Caco-2 (cell line): ENCODE measurements around the gene ERCC1. TPM values are rescaled to one million over a fixed set of nuclear protein-coding genes. Genes with fewer than 3 reads are reported as not detected.

Experiments
- BruUV-seq: library from RNA; stranded (reverse); fragments of 400-500 nt; replicated peaks from 2 replicates; lab custom pipeline; 2021; lab: Mats Ljungman, UMichigan
- CTCF ChIA-PET: fragments of 300-600 bp; sonication (Branson Sonifier 250); formaldehyde crosslinking; loops from one replicate; lab custom pipeline; 2022; ENCODE audit warnings: antibody characterized with exemption; lab: Charles Lee
- POLR2A ChIA-PET: fragments of 300-600 bp; sonication (Branson Sonifier 250); formaldehyde crosslinking; loops from one replicate; lab custom pipeline; 2022; ENCODE audit warnings: antibody characterized with exemption; lab: Charles Lee
- DNase-seq, 2 experiments: peaks; one replicate each; pipeline versions ENCODE4 v3.0.0 to v3.0.0-alpha.2; 2020 to 2022
- H3K27me3 ChIP-seq: replicated peaks from 2 replicates; pipeline ENCODE4 v1.6.0; 2011; ENCODE audit warnings: low read length; ENCODE audit not compliant: control insufficient read depth, insufficient read depth
- H3K36me3 ChIP-seq: 2 replicates; pipeline ENCODE4 v1.5.1; 2011; ENCODE audit warnings: low read length; ENCODE audit not compliant: control insufficient read depth, insufficient read depth
- H3K4me1 ChIP-seq: fragments of 250-450 bp; sonication (Bioruptor Pico); 2 replicates; pipeline ENCODE4 v1.5.1; 2020; ENCODE audit warnings: mild to moderate bottlenecking
- H3K4me3 ChIP-seq: 2 replicates; pipeline ENCODE4 v1.5.1; 2011; ENCODE audit warnings: low read depth, mild to moderate bottlenecking, control low read depth, low read length
- H3K9me3 ChIP-seq: fragments of 250-450 bp; sonication (Bioruptor Pico); 2 replicates; pipeline ENCODE4 v1.5.1; 2020; ENCODE audit warnings: mild to moderate bottlenecking, moderate library complexity
- H3K27ac Mint-ChIP-seq: one replicate; pipeline ENCODE4 v1.8.0; 2022; ENCODE audit warnings: mixed read lengths; ENCODE audit not compliant: unreplicated experiment
- H3K27me3 Mint-ChIP-seq: one replicate; pipeline ENCODE4 v1.8.0; 2022; ENCODE audit warnings: mixed read lengths; ENCODE audit not compliant: insufficient read depth, unreplicated experiment
- H3K36me3 Mint-ChIP-seq: one replicate; pipeline ENCODE4 v1.8.0; 2022; ENCODE audit warnings: mild to moderate bottlenecking, mixed read lengths; ENCODE audit not compliant: insufficient read depth, unreplicated experiment
- H3K4me1 Mint-ChIP-seq: one replicate; pipeline ENCODE4 v1.8.0; 2022; ENCODE audit warnings: low read depth, mixed read lengths; ENCODE audit not compliant: unreplicated experiment
- H3K4me3 Mint-ChIP-seq: one replicate; pipeline ENCODE4 v1.8.0; 2022; ENCODE audit warnings: mild to moderate bottlenecking, moderate library complexity, mixed read lengths; ENCODE audit not compliant: unreplicated experiment
- H3K9me3 Mint-ChIP-seq: one replicate; pipeline ENCODE4 v1.8.0; 2022; ENCODE audit warnings: mixed read lengths; ENCODE audit not compliant: unreplicated experiment
- CTCF ChIP-seq, 2 experiments: fragments of 200-600 bp in 1 of 2; IDR thresholded peaks; 1 replicate in 1 of 2; 2 replicates in 1 of 2; pipeline versions ENCODE4 v1.5.1 to v1.8.0; 2011 to 2022; ENCODE audit warnings: antibody characterized with exemption in 1 of 2, control low read depth in 1 of 2, inconsistent platforms in 1 of 2, low read depth in 1 of 2, low read length in 1 of 2, mild to moderate bottlenecking in 1 of 2, moderate library complexity in 1 of 2; ENCODE audit not compliant: insufficient read depth in 1 of 2, severe bottlenecking in 1 of 2, unreplicated experiment in 1 of 2
- intact Hi-C: fragments of 100-400 bp; cut with micrococcal nuclease; formaldehyde crosslinking; loops from one replicate; pipeline ENCODE4 v1.10.0; 2022; ENCODE audit not compliant: unreplicated experiment
- total RNA-seq: library from RNA; stranded (reverse); gene quantifications from 2 replicates; pipeline ENCODE4 v1.2.3, GENCODE V29; 2022

ERCC1 gene
- total RNA-seq, 1 experiment from 2014 or later: 51.0 TPM

GRCh38 chr19:45382426-45382825 lies 41.3 kb downstream of the ERCC1 start:
- no peak overlapping the region for H3K4me3 Mint-ChIP-seq
- Histone ChIP-seq H3K27me3 (no peaks in the 10 kb centered on the region), H3K36me3 (no peaks in the 10 kb centered on the region), H3K9me3 (no peaks in the 10 kb centered on the region), H3K4me3 (no peak overlapping the region), H3K4me1 (no peaks in the 10 kb centered on the region)
- POLR2A ChIA-PET: no interaction called here
- peaks cover 34% of the 10 kb centered on the region for H3K36me3 Mint-ChIP-seq
- DNase-seq: no peak
- CTCF ChIA-PET: no interaction called here
- intact Hi-C loops: no loop called here
- TF ChIP-seq CTCF (IDR thresholded peaks at IDR 0.05; ENCODE audit: insufficient read depth in 1 of 2, low read depth in 1 of 2, low read length in 1 of 2, severe bottlenecking in 1 of 2, unreplicated experiment in 1 of 2): no peak
- H3K27me3 Mint-ChIP-seq: no peaks in the 10 kb centered on the region
- BruUV-seq: no TSS peak
- no peaks in the 10 kb centered on the region for H3K9me3 Mint-ChIP-seq
- H3K27ac Mint-ChIP-seq: peak overlapping the region; percentile 73
- H3K4me1 Mint-ChIP-seq: no peaks in the 10 kb centered on the region

- H3K9me3 ChIP-seq: no peaks in the 10 kb centered on the region
- H3K9me3 Mint-ChIP-seq: no peaks in the 10 kb centered on the region
- H3K4me1 ChIP-seq: peaks cover 17% of the 10 kb centered on the region
- no peaks in the 10 kb centered on the region for H3K27me3 Mint-ChIP-seq
- no TSS peak for BruUV-seq
- no peak for TF ChIP-seq CTCF (IDR thresholded peaks at IDR 0.05; ENCODE audit: insufficient read depth in 1 of 2, low read depth in 1 of 2, low read length in 1 of 2, severe bottlenecking in 1 of 2, unreplicated experiment in 1 of 2)
- H3K36me3 Mint-ChIP-seq: peaks cover 32% of the 10 kb centered on the region
- H3K4me3 Mint-ChIP-seq: no peak overlapping the region
- intact Hi-C loops: no loop called here
- H3K27ac Mint-ChIP-seq: no peak overlapping the region
- no peaks in the 10 kb centered on the region for H3K36me3 ChIP-seq
- CTCF ChIA-PET: no interaction called here
- peaks cover 5% of the 10 kb centered on the region for H3K4me1 Mint-ChIP-seq
- no peak overlapping the region for H3K4me3 ChIP-seq
- H3K27me3 ChIP-seq: no peaks in the 10 kb centered on the region
- POLR2A ChIA-PET: no interaction called here
- no peak for DNase-seq
These were observed 43.6 kb downstream of the ERCC1 start for GRCh38 chr19:45380107-45380506.

GRCh38 chr19:45376045-45376724 lies 47.5 kb downstream of the ERCC1 start:
- no TSS peak for BruUV-seq
- H3K27ac Mint-ChIP-seq: peak overlapping the region; percentile 93
- peaks cover 17% of the 10 kb centered on the region for H3K4me1 ChIP-seq
- peak overlapping the region; percentile 45 for H3K4me3 Mint-ChIP-seq
- peak; percentile 84 to 93 for DNase-seq
- H3K4me1 Mint-ChIP-seq: peaks cover 12% of the 10 kb centered on the region
- H3K27me3 Mint-ChIP-seq: no peaks in the 10 kb centered on the region
- no peaks in the 10 kb centered on the region for H3K9me3 ChIP-seq
- TF ChIP-seq CTCF (IDR thresholded peaks at IDR 0.05; ENCODE audit: insufficient read depth in 1 of 2, low read depth in 1 of 2, low read length in 1 of 2, severe bottlenecking in 1 of 2, unreplicated experiment in 1 of 2): no peak
- H3K27me3 ChIP-seq: no peaks in the 10 kb centered on the region
- peaks cover 25% of the 10 kb centered on the region for H3K36me3 Mint-ChIP-seq
- ChIA-PET CTCF (interaction anchor here (0.6 to 1.0 kb wide), 3 partner anchors 28 to 112 kb away, joined by 3 to 7 read pairs (median 3); no protein-coding TSS in a partner anchor), POLR2A (interaction anchor here (0.9 kb wide), 1 partner anchor 91 kb away, joined by 7 read pairs; no protein-coding TSS in a partner anchor)
- H3K36me3 ChIP-seq: no peaks in the 10 kb centered on the region
- intact Hi-C loops: loop anchor here (5.0 kb wide), 1 partner anchor 46 kb away; the partner anchor contains the start of gene ERCC1
- no peak overlapping the region for H3K4me3 ChIP-seq
- H3K9me3 Mint-ChIP-seq: no peaks in the 10 kb centered on the region
